Ishikawa (cell line): ENCODE measurements around the gene METTL18.

Experiments used
- CREB1 ChIP-seq: IDR thresholded peaks from 2 replicates; pipeline ENCODE4 v1.6.1; 2012; ENCODE audit warnings: low read depth
- EP300 ChIP-seq: IDR thresholded peaks from 2 replicates; pipeline ENCODE4 v1.6.1; 2012; ENCODE audit warnings: borderline replicate concordance
- ZBTB7A ChIP-seq: IDR thresholded peaks from 2 replicates; pipeline ENCODE4 v1.6.1; 2012; ENCODE audit warnings: low read depth

DNA sequence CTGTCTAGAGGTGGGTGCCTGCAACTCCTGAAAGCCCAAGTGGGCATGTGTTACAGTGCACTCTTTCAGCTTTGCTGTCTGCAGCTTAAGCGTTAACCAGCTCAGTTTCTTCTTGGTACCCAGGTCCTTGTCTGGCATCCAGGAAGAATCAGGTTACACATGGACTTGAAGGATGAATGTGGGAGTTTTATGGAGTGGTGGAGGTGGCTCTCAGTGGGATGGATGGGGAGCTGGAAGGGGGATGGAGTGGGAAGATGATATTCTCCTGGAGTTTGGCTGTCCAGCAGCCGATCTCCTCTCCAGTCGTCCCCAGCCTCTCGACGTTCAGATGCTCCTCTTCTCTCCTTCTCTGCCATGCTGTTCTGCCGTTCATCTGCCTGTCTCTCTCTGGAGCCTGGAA is 9.4 kb downstream of the METTL18 start:
- TF ChIP-seq EP300 (no peak), CREB1 (no peak), ZBTB7A (no peak)
